Hepatocyte (in vitro differentiated cells): ENCODE results near the gene SPNS2.

Experiments used
- CTCF ChIP-seq: fragments of 200-600 bp; sonication (generic); IDR thresholded peaks from 2 replicates; pipeline ENCODE4 v1.5.1; 2016; ENCODE audit warnings: antibody characterized with exemption, mild to moderate bottlenecking; ENCODE audit not compliant: poor library complexity
- EZH2phosphoT487 ChIP-seq: fragments of 200-600 bp; sonication (generic); IDR thresholded peaks from one replicate; pipeline ENCODE4 v1.6.1; 2018; ENCODE audit warnings: antibody characterized with exemption, mild to moderate bottlenecking, low read depth, moderate library complexity; ENCODE audit not compliant: unreplicated experiment, severe bottlenecking

GRCh38 chr17:4513113-4514032 is 14.7 kb downstream of the SPNS2 start:
- TF ChIP-seq CTCF (no peak), EZH2phosphoT487 (no peak)
